ENCODE measurements around the gene DLD.
"Not testable (repeated sequence)": the region's sequence is repeated elsewhere in the genome, so short reads cannot be mapped to it uniquely, and the experiment has no call there.

The DLD gene

DNA sequence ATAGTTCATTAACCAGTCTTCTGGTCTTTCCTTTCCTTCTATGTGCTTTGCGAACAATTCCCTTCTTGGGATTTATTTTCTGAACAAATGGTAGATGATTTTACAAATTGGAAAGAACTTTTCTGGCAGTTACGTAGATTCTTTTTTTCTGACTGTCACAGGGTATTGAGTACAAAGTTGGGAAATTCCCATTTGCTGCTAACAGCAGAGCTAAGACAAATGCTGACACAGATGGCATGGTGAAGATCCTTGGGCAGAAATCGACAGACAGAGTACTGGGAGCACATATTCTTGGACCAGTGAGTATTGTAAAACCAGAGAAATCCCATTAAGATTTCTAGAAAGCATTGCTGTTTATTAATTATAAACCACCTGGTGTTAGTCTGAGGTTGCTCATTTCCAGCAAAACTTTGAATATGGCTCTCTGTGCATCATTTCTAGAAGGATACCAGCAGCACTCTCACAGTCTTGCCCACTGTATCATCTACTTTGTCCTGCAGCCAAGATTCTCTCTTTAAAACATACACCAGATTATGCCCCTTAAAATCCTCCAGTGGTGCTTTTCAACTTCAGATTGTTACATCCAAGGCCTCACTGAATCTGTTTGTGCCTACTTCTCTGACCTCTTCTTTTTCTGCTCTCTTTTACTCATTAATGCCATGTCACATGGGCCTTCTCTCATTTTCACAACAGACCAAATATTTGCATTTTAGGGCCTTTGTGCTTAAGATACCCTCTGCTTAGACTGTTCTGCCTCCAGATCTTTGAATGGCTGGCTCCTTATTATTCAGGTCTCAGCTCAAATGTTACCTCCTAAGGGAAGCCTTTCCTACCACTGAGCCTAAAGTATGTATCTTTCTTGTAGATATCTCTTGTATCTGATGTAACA lies 27.0 kb downstream of the DLD start:
- DNase-seq, result peak in 1 of 2 experiments; percentile 62

DNA sequence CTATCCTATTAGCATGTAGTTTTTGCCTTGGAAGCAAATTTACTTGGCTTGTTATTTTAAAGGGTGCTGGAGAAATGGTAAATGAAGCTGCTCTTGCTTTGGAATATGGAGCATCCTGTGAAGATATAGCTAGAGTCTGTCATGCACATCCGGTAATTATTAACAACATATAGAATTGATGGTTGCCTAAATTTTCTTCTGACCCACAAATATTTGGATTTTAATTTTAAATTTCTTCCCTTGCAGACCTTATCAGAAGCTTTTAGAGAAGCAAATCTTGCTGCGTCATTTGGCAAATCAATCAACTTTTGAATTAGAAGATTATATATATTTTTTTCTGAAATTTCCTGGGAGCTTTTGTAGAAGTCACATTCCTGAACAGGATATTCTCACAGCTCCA lies 28.0 kb downstream of the DLD start:
- DNase-seq, result no peak

DNA sequence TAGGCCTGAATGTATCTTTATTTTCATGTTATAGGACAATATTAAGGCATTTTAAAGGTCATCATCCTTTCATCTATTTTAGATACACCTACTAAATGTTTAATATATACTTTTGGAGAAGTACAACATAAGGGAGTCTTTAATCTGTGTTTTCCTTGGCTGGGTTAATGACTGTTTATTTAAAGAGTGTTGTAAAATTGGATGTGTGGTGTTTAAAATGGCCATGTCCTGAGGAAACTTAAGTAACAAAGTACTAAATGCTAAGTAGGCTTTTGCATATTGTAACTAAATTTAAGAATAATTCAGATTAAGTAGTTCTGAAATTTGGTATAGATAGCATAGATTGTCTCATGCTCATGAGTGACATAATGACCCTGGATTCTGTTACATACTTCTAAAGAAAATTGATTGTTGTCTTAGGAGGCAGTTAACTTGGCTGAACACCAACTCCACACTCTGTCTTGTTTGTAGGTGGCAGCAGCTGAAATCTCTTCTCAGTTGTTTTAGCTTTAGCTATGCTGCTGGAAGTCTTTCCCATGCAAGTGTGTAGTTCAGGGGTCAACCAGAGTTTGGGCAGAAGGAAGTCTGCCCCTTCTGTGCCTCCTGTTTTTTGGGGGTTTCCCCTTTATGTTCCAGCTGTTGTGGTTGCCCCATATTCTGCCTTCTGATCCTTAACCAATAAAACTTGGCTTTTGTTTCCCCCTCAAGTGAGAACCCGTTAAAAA lies 29.2 kb downstream of the DLD start:
- no peak for DNase-seq

DNA sequence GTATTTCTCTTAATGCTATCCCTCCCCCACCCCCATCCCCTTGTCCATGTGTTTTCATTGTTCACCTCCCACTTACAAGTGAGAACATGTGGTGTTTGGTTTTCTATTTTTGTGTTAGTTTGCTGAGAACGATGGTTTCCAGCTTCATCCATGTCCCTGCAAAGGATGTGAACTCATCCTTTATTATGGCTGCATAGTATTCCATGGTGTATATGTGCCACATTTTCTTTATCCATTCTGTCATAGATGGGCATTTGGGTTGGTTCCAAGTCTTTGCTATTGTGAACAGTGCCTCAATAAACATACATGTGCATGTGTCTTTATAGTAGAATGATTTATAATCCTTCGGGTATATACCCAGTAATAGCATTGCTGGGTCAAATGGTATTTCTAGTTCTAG lies 30.8 kb downstream of the DLD start:
- DNase-seq, result not testable (repeated sequence)

DNA sequence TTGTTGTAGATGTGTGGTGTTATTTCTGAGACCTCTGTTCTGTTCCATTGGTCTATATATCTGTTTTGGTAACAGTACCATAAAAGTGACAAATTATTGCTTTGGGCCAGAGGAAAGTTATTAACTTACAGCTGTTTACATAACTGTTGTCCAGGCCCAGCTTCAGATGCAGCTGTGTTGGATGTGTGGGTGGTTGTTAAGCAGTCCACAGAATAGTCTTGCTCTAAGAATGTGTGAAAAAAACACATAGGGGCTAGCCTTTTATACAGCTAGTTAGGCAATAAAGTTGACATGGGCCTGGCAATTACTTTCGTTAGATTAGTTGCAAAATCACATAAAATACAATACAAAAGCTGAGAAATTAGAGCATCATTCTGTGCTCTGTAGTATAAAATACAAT lies 31.9 kb downstream of the DLD start:
- no peak for DNase-seq

DNA sequence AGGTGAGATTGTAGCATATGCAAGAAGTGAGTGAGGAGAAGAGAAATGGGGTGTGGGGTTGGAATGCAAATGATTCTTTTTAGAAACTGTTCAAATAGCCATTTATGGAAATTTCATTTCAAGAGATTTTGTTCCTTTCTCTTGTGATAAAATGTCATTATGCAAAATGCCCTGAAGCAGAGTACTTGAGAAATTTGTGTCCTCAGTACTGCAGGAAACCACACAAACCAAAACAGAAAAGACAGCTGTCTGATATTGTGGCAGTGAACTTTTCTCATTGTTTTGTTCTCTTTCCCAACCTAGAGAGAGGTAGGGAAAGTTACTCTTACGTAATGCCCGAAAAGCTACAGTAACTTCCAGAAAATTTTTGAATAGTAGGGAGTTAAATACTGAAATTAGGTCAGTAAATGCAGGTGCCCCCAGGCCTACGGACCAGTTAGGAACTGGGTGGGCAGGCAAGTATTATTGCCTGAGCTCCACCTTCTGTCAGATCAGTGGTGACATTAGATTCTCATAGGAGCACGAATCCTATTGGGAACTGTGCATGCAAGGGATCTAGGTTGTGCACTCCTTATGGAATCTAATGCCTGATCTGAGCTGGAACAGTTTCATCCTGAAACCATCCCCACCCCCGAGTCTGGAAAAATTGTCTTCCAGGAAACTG lies 34.0 kb downstream of the DLD start:
- no peak for DNase-seq

DNA sequence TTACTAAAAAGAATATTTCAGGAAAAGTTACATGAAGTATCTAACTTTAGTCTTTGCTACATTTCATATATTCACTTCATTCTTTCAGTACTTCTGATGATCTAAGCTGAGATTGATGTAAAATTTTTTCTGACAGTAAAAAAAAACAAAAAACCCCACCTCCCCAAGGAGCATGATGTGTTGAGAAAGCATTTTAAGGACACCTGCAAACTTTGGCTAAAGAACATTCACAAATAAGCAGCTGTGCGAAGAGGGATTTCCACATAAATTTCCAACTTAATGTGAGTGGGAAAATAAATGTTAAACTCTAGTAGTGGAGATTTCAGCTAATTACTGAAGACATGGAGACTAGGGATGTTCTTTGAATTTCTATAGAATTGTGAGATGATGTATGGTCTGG lies 35.5 kb downstream of the DLD start:
- no peak for DNase-seq

DNA sequence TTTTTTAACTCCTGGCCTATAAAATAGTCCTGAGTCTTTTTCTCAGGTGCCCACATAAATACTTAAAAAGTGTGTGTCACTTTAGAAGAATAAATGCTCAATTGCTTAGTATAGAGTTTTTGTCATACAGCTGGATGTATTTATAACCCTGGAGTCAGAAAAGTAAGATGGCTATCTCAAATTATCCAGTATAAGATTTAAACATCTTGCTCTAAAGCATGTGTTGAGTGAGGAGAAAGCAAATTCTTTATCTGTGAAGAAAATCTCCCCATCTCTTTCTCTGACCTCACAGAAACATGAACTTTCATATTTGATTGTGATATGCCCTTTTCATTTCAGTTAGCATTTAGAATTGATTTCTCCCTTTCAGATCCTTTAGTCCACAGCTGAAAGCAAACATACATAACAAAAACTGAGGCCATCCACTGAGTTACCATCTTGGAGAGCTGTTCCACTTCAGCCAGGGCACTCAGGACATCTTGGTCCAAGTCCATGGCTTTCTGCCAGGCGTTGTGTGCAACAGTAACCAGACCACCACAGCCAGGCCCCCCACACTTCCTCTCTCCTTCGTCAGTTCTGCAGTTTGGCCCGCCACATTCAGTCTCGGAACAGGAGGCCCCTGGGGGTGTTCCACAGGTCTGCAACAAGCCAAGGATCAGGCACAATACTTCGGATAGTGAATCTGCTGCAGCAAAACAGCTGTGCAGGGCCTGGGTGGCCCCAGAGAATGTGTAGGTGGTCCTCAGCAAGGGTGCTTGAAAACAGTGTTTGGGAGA lies 40.9 kb downstream of the DLD start:
- DNase-seq, result no peak

- DNase-seq, result no peak
These were observed 41.8 kb downstream of the DLD start for GRCh38 chr7:107932805-107933204.

- no peak for DNase-seq
These were observed 42.5 kb downstream of the DLD start for GRCh38 chr7:107933386-107934013.

DNA sequence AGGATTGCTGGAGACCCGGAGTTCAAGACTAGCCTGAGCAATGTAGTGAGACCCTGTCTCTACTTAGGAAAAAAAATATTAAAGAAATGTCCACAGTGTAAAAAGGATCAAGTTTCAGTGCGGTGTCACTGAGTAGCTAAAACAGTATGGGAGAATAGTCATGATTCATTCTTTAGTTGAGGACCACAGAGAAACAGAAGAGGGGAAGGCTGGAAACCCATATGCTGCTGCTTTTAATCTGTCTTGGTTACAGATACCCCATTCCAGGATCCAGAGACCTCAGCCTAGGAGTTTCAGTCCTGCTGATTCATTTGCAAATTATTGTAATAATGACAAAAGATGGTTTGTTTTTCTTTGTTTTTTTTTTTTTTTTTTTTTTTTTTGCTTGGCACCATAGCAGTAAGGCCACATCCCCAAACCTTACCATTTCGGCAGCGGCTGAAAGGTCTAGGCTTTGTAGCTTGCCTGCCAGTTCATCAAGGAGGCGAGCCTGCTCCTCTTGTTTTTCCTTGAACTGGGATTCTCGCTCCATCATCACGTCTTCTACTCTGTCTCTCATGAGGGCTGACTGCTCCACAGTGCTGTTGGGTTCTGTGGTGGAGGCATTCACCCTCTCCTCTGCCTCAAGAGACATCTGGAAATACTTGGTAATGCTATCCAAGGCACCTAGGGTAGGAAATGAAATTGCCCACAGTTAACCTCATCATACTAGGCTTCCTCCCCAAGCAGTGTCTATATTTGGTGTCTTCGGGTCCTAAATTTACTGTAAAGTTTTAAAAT lies 44.2 kb downstream of the DLD start:
- no peak for DNase-seq

DNA sequence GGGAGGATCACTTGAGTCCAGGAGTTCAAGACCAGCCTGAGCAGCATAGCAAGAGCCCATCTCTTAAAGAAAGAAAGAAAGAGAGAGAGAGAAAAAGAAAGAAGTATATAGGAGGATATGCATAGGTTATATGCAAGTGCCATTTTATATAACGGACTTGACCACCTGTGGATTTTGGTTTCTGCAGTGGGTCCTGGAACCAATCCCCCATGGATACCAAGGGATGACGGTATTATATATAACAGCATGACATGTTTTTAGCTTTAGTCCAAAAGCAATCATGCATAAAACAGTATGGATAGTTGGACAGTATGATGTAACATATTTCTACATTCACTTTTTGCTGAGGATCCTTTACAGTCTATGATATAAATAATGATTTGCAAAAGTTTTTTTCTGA lies 45.3 kb downstream of the DLD start:
- no peak for DNase-seq

GRCh38 chr7:107937531-107937930 lies 46.5 kb downstream of the DLD start:
- DNase-seq, result no peak

DNA sequence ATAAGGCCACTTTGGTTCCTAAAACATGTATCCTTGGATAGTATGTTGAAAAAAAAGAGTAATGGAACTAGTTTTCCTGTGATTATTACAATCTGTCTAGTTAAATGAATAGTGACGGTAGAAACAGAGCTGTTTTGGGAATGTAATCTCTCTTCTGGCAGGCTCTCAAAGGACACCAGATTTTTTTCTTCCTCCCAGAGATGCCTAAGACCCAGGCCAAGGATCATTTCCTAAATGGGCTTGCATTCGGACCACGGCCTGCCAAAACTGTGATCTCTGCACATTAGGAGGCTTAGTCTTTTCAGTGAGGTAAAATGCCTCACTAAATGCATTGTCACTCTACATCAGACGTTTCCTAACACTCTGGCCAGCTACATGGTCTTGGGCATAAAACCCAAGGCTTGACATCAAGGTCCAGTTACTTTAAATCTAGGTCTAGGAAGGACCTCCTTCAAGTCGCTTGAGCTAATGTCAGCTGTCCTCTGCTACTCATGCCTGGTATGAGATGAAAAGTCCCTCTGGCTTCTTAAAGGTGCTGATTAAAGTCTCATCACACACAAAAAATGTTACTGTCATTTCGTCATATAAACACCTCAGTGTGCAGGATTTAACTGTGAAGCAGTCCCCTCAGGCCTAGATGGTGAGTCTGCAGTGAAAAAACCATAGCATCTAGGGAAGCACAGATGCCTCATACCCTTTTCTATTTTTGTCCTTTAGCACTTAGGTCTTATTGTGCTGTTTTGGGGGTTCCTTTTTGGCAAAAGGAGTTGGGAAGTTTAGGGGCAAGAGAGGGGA lies 47.7 kb downstream of the DLD start:
- peak in 1 of 2 experiments; percentile 46 for DNase-seq

- DNase-seq, result peak in 1 of 2 experiments; percentile 77
These were observed 48.8 kb downstream of the DLD start for GRCh38 chr7:107939573-107940489.

GRCh38 chr7:107940951-107941350 lies 50.0 kb downstream of the DLD start:
- DNase-seq, result no peak

GRCh38 chr7:107943018-107943417 lies 52.0 kb downstream of the DLD start:
- no peak for DNase-seq

DNA sequence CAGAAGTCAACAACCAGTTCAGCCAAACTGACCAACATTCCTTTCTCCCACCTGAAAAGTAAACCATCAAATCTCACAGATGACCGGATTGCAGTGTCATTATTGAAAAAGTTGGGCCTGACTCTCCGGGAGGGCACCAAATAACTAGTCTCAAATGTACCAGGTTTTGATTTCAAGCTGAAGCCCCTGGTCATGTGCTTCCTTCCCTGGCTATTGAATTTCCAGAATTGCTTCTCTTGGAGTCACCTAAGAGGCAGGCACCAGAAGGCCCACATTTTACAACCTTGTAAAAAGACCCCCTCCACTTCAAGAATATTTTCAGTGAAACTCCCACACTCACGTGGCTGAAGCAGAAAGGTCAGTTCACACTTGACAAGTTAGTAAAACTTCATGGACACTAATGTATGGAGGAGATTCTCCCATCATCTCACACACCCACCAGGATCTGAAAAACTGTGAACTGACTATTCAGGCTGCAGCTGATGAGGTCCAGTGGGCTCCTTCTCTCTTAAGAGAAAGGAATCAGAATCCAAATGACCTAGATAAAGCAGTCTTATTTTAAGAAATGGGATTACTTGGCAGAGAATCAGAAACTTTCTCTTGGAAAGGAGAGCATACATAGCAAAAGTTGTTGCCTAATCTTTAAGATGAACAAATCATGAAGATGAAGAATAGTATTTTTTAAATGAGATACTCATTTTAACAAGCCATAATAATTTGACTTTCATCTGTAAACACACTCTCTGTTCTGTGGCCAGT lies 53.6 kb downstream of the DLD start:
- DNase-seq, result no peak

DNA sequence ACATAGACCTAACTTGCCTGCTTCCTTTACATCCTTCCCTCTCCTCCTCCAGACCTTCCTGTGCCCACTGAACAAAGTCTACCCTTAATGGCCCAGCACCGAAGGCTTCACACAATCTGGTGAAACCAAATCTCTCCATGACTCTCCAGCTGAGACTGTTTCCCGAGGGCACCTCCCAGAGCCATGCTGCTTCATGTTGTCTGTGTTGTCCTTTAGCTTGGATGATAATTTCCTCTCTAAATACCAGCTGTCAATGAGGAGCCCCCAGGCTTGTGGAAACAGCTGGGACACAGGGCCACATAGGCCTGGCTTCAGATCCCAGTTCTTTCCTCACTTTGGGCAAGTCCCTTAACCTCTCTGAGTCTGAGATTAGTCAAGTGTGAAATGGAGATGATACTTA lies 54.3 kb downstream of the DLD start:
- no peak for DNase-seq
